Neuronal stem cell (in vitro differentiated cells): ENCODE results near the gene THADA.

Source experiments
- DNase-seq: peaks from one replicate; pipeline ENCODE4 v3.0.0-alpha.2; 2013; ENCODE audit warnings: low spot score
- H2AFZ ChIP-seq: one replicate; pipeline ENCODE4 v1.6.1; 2013; ENCODE audit warnings: mild to moderate bottlenecking, low read length, inconsistent platforms
- H2AK5ac ChIP-seq: 2 replicates; pipeline ENCODE4 v1.6.1; 2013; ENCODE audit warnings: low read depth, mild to moderate bottlenecking, inconsistent platforms, low read length, moderate library complexity, mixed read lengths
- H2BK120ac ChIP-seq: 2 replicates; pipeline ENCODE4 v1.6.1; 2013; ENCODE audit warnings: low read depth, mild to moderate bottlenecking, inconsistent platforms, low read length, moderate library complexity, mixed read lengths
- H2BK12ac ChIP-seq: one replicate; pipeline ENCODE4 v1.6.1; 2013; ENCODE audit warnings: low read length, inconsistent platforms
- H2BK15ac ChIP-seq: 2 replicates; pipeline ENCODE4 v1.6.1; 2013; ENCODE audit warnings: mild to moderate bottlenecking, low read length, inconsistent platforms, mixed read lengths
- H2BK5ac ChIP-seq: one replicate; pipeline ENCODE4 v1.6.1; 2013; ENCODE audit warnings: inconsistent platforms, mild to moderate bottlenecking, low read length, moderate library complexity
- H3K14ac ChIP-seq: one replicate; pipeline ENCODE4 v1.6.1; 2013; ENCODE audit warnings: low read length, inconsistent platforms
- H3K18ac ChIP-seq: 2 replicates; pipeline ENCODE4 v1.6.1; 2013; ENCODE audit warnings: low read length, inconsistent platforms
- H3K23ac ChIP-seq: 2 replicates; pipeline ENCODE4 v1.6.1; 2013; ENCODE audit warnings: low read depth, mild to moderate bottlenecking, mixed read lengths, low read length, inconsistent platforms; ENCODE audit not compliant: poor library complexity
- H3K27ac ChIP-seq: replicated peaks from 3 replicates; pipeline ENCODE4 v1.5.1; 2013; ENCODE audit warnings: low read length, inconsistent platforms
- H3K27me3 ChIP-seq, 3 experiments: 2 replicates each; pipeline ENCODE4 v1.6.1; 2013; ENCODE audit warnings: low read length in 3 of 3, mild to moderate bottlenecking in 2 of 3, inconsistent platforms in 1 of 3, low read depth in 1 of 3, mixed read lengths in 1 of 3, moderate library complexity in 1 of 3; ENCODE audit not compliant: control insufficient read depth in 3 of 3, insufficient read depth in 3 of 3
- H3K36me3 ChIP-seq, 2 donors: replicated peaks in 1 of 2; 2 replicates each; pipeline ENCODE4 v1.6.1; 2013; ENCODE audit warnings: low read length in 2 of 2; ENCODE audit not compliant: control insufficient read depth in 2 of 2, insufficient read depth in 2 of 2
- H3K4ac ChIP-seq: 2 replicates; pipeline ENCODE4 v1.6.1; 2013; ENCODE audit warnings: inconsistent platforms, mild to moderate bottlenecking, low read length, moderate library complexity
- H3K4me1 ChIP-seq, 2 donors: 1 replicate in 1 of 2; 2 replicates in 1 of 2; pipeline ENCODE4 v1.6.1; 2013; ENCODE audit warnings: low read length in 2 of 2, low read depth in 1 of 2; ENCODE audit not compliant: control insufficient read depth in 2 of 2, insufficient read depth in 1 of 2
- H3K4me2 ChIP-seq: one replicate; pipeline ENCODE4 v1.6.1; 2013; ENCODE audit warnings: mild to moderate bottlenecking, low read length, inconsistent platforms; ENCODE audit not compliant: insufficient read depth, poor library complexity, severe bottlenecking
- H3K4me3 ChIP-seq, 2 donors: 2 replicates each; pipeline ENCODE4 v1.5.1; 2013; ENCODE audit warnings: low read length in 2 of 2, mild to moderate bottlenecking in 2 of 2, inconsistent platforms in 1 of 2, moderate library complexity in 1 of 2
- H3K79me1 ChIP-seq: one replicate; pipeline ENCODE4 v1.6.1; 2013; ENCODE audit warnings: low read depth, mild to moderate bottlenecking, inconsistent platforms, low read length, moderate library complexity
- H3K9ac ChIP-seq: one replicate; pipeline ENCODE4 v1.6.1; 2013; ENCODE audit warnings: mild to moderate bottlenecking, low read depth, low read length, inconsistent platforms; ENCODE audit not compliant: poor library complexity
- H3K9me3 ChIP-seq, 2 donors: replicated peaks in 1 of 2; 2 replicates each; pipeline versions ENCODE3 to v1.6.1; 2013; ENCODE audit warnings: low read length in 2 of 2, mild to moderate bottlenecking in 2 of 2, inconsistent platforms in 1 of 2, low read depth in 1 of 2, mixed read lengths in 1 of 2, moderate library complexity in 1 of 2; ENCODE audit not compliant: control insufficient read depth in 2 of 2, insufficient read depth in 1 of 2
- H4K8ac ChIP-seq: one replicate; pipeline ENCODE4 v1.6.1; 2013; ENCODE audit warnings: low read depth, mild to moderate bottlenecking, inconsistent platforms, low read length, moderate library complexity
- H4K91ac ChIP-seq: one replicate; pipeline ENCODE4 v1.6.1; 2013; ENCODE audit warnings: low read length, low read depth, mild to moderate bottlenecking, inconsistent platforms; ENCODE audit not compliant: poor library complexity
- WGBS, 2 donors: extraction: QIAGEN DNeasy Blood & Tissue Kit; methylation state at CpG; one replicate each; pipeline ENCODE4 v1.1.7; 2013; ENCODE audit warnings: missing lambda C conversion rate in 2 of 2, mixed read lengths in 1 of 2; ENCODE audit not compliant: insufficient read length in 2 of 2, insufficient replicate concordance in 1 of 2; ENCODE audit errors: extremely low coverage in 2 of 2; 5-methylcytosine and 5-hydroxymethylcytosine counted together

THADA gene

GRCh38 chr2:43248621-43249020 lies 347.2 kb downstream of the THADA start:
- Histone ChIP-seq H2BK15ac (no peak overlapping the region), H3K27me3 (no peaks in the 10 kb centered on the region)
- WGBS, 2 donors: no CpG with 5 or more reads among the region's 7 CpGs

GRCh38 chr2:43246641-43247040 lies 349.2 kb downstream of the THADA start:
- no peak overlapping the region for H3K4ac ChIP-seq
- H3K36me3 ChIP-seq: no peaks in the 10 kb centered on the region
- H2AFZ ChIP-seq: no peak overlapping the region
- no peak overlapping the region for H2BK5ac ChIP-seq
- H2BK15ac ChIP-seq: no peak overlapping the region
- H3K4me3 ChIP-seq: no peak overlapping the region
- no peaks in the 10 kb centered on the region for H3K27me3 ChIP-seq
- H3K9ac ChIP-seq: no peak overlapping the region
- no peak overlapping the region for H2BK12ac ChIP-seq
- H3K23ac ChIP-seq: no peak overlapping the region
- H2BK120ac ChIP-seq: no peak overlapping the region
- DNase-seq: no peak
- no peaks in the 10 kb centered on the region for H3K79me1 ChIP-seq
- no CpG with 5 or more reads among the region's 3 CpGs for WGBS, 2 donors
- no peak overlapping the region for H3K18ac ChIP-seq
- H3K27ac ChIP-seq: no peak overlapping the region
- peaks cover 6 to 9% of the 10 kb centered on the region in 2 donors for H3K4me1 ChIP-seq
- H4K8ac ChIP-seq: no peak overlapping the region
- no peak overlapping the region for H3K4me2 ChIP-seq
- H3K14ac ChIP-seq: no peak overlapping the region
- no peak overlapping the region for H2AK5ac ChIP-seq
- H4K91ac ChIP-seq: no peak overlapping the region
- no peaks in the 10 kb centered on the region for H3K9me3 ChIP-seq

More at GRCh38 chr2:43248621-43249020, 347.2 kb downstream of the THADA start:
- H4K91ac ChIP-seq: no peak overlapping the region
- no peak overlapping the region for H3K14ac ChIP-seq
- no peak overlapping the region for H3K4me3 ChIP-seq
- no peak overlapping the region for H3K23ac ChIP-seq
- no peak overlapping the region for H2BK5ac ChIP-seq
- H2BK120ac ChIP-seq: no peak overlapping the region
- no peaks in the 10 kb centered on the region for H3K36me3 ChIP-seq
- H3K4me2 ChIP-seq: no peak overlapping the region
- H3K4ac ChIP-seq: no peak overlapping the region
- no peaks in the 10 kb centered on the region for H3K9me3 ChIP-seq
- H4K8ac ChIP-seq: no peak overlapping the region
- H2AFZ ChIP-seq: no peak overlapping the region
- peak overlapping the region; percentile 72 for H2AK5ac ChIP-seq
- DNase-seq: no peak
- no peak overlapping the region for H2BK12ac ChIP-seq
- H3K4me1 ChIP-seq: peaks cover 6 to 9% of the 10 kb centered on the region in 2 donors
- H3K18ac ChIP-seq: no peak overlapping the region
- no peaks in the 10 kb centered on the region for H3K79me1 ChIP-seq
- no peak overlapping the region for H3K9ac ChIP-seq
- H3K27ac ChIP-seq: no peak overlapping the region

- Histone ChIP-seq H2BK15ac (no peak overlapping the region), H2BK12ac (no peak overlapping the region), H3K4me2 (no peak overlapping the region), H3K9me3 (no peaks in the 10 kb centered on the region), H3K36me3 (no peaks in the 10 kb centered on the region), H3K9ac (no peak overlapping the region), H3K4me3 (no peak overlapping the region), H4K91ac (no peak overlapping the region), H4K8ac (no peak overlapping the region), H2AFZ (no peak overlapping the region), H2AK5ac (no peak overlapping the region), H3K27me3 (no peaks in the 10 kb centered on the region), H3K27ac (no peak overlapping the region), H3K4me1 (no peaks in the 10 kb centered on the region), H2BK5ac (no peak overlapping the region), H3K18ac (no peak overlapping the region), H3K79me1 (no peaks in the 10 kb centered on the region), H2BK120ac (no peak overlapping the region), H3K14ac (no peak overlapping the region), H3K4ac (no peak overlapping the region), H3K23ac (no peak overlapping the region)
- no CpG with 5 or more reads among the region's 10 CpGs for WGBS, 2 donors
- no peak for DNase-seq
Observed at GRCh38 chr2:43241558-43241957, 354.3 kb downstream of the THADA start.

- Histone ChIP-seq H4K91ac (no peak overlapping the region), H3K4me2 (no peak overlapping the region), H3K36me3 (no peaks in the 10 kb centered on the region), H4K8ac (no peak overlapping the region), H3K14ac (no peak overlapping the region), H3K79me1 (no peaks in the 10 kb centered on the region), H3K9ac (no peak overlapping the region), H2AK5ac (no peak overlapping the region), H3K4me1 (no peaks in the 10 kb centered on the region), H2BK5ac (no peak overlapping the region), H2BK12ac (no peak overlapping the region), H2AFZ (no peak overlapping the region), H3K4me3 (no peak overlapping the region), H3K4ac (no peak overlapping the region), H3K9me3 (no peaks in the 10 kb centered on the region), H2BK15ac (no peak overlapping the region), H3K27ac (no peak overlapping the region), H3K18ac (no peak overlapping the region), H3K23ac (no peak overlapping the region), H3K27me3 (no peaks in the 10 kb centered on the region), H2BK120ac (no peak overlapping the region)
- no peak for DNase-seq
- no CpG with 5 or more reads among the region's 5 CpGs for WGBS, 2 donors
Observed at GRCh38 chr2:43240766-43241150, 355.1 kb downstream of the THADA start.
